ENCODE measurements around the gene IL18BP.

GRCh38 chr11:72012897-72013721 is 14.4 kb downstream of the IL18BP start:
- TF ChIP-seq ZNF747 (tag by site-specific recombination; IDR thresholded peaks at IDR 0.05) (no peak), ZNF155 (tag by site-specific recombination; IDR thresholded peaks at IDR 0.05) (no peak)
